Activated T-helper 17 cell treated with anti-CD3 and anti-CD28 coated beads, Interleukin-2, amount 50 U/mL, for 72 hours (primary cell): ENCODE data around the gene COL5A1. TPM values are rescaled to one million over a fixed set of nuclear protein-coding genes. Genes with fewer than 3 reads are reported as not detected.

Experiments
- ATAC-seq: fragments of 150-1000 bp; cut with Tn5 transposase; replicated peaks from 2 replicates; pipeline ENCODE4 v1.10.0; 2021; ENCODE audit warnings: mild to moderate bottlenecking, moderate library complexity
- H3K27ac Mint-ChIP-seq: one replicate; pipeline ENCODE4 v1.8.0; 2022; ENCODE audit warnings: mixed read lengths
- H3K27me3 Mint-ChIP-seq: one replicate; pipeline ENCODE4 v1.8.0; 2022; ENCODE audit warnings: mixed read lengths
- H3K36me3 Mint-ChIP-seq: one replicate; pipeline ENCODE4 v1.8.0; 2022; ENCODE audit warnings: low read depth, mild to moderate bottlenecking, mixed read lengths
- H3K4me1 Mint-ChIP-seq: one replicate; pipeline ENCODE4 v1.8.0; 2022; ENCODE audit warnings: mixed read lengths
- H3K4me3 Mint-ChIP-seq: one replicate; pipeline ENCODE4 v1.8.0; 2022; ENCODE audit warnings: mild to moderate bottlenecking, mixed read lengths
- H3K9me3 Mint-ChIP-seq: one replicate; pipeline ENCODE4 v1.8.0; 2022; ENCODE audit warnings: mixed read lengths
- total RNA-seq, 2 donors: library from RNA; stranded (reverse); gene quantifications; one replicate each; pipeline ENCODE4 v1.2.3, GENCODE V29; 2022

The COL5A1 gene
- total RNA-seq, 2 donors from 2014 or later = 0.50 to 1.3 TPM

DNA sequence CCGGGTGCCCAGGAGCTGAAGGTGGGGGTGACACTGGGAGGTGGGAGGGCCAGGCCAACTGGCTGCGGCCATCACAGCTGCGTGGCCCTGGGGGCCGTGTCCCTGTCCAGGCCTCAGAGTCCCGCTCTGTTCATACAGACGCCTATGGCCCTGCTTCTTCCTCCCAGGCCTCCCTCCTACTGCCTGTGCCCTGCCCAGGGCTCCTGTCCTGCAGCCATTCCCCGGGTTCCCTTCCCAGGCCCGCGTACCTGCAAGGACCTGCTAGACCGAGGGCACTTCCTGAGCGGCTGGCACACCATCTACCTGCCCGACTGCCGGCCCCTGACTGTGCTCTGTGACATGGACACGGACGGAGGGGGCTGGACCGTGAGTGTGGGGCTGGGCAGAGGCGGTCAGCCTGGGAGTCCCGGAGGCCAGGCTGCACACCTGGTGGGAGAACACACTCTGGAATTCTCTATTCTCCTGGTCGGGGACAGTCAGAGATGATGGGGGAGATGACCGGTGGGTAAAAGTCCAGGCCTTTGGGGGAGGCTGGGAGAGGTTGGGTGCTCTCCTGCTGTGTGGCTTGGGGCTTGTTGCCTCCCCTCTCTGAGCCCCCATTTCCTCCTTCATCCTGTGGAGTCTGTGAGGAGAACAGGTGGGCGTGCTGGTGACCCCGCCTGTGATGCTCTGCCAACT, 243.5 kb downstream of the COL5A1 start:
- Mint-ChIP-seq H3K4me3 (no peak overlapping the region), H3K4me1 (no peaks in the 10 kb centered on the region), H3K27ac (no peak overlapping the region), H3K27me3 (peaks cover 2% of the 10 kb centered on the region), H3K36me3 (no peaks in the 10 kb centered on the region), H3K9me3 (no peaks in the 10 kb centered on the region)
- ATAC-seq = no peak

DNA sequence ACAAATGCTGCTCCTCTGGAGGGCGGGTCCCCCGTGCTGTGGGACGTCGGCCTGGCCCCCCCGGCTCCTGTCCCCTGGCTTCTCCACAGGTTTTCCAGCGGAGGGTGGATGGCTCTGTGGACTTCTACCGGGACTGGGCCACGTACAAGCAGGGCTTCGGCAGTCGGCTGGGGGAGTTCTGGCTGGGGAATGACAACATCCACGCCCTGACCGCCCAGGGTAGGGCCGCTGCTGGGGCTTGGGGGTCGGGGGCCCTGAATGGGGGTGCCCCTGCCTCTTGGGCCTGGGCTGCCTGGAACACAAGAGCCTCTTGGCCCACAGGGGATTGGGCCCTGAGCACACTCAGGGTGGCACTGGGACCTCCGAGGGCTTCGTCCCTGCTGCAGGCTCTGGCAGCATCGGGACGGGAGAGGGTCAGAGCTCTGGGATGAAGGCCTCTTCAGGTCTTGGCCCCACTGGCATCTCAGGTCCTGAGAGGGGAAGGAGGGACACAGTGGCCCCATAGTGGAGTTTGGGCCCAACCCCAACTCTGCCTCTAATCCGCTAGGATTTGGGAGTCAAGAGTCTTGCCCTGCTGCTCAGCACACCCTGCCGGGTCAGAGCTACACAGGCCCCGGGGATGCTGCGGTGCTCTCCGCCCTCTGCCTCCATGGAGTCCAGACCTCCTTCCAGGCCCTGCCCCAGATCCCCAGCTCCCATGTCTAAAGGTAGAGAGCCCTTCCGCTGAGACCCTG, 244.2 kb downstream of the COL5A1 start:
- Mint-ChIP-seq H3K36me3 (no peaks in the 10 kb centered on the region), H3K27me3 (no peaks in the 10 kb centered on the region), H3K4me1 (no peaks in the 10 kb centered on the region), H3K4me3 (no peak overlapping the region), H3K27ac (no peak overlapping the region), H3K9me3 (no peaks in the 10 kb centered on the region)
- no peak for ATAC-seq

DNA sequence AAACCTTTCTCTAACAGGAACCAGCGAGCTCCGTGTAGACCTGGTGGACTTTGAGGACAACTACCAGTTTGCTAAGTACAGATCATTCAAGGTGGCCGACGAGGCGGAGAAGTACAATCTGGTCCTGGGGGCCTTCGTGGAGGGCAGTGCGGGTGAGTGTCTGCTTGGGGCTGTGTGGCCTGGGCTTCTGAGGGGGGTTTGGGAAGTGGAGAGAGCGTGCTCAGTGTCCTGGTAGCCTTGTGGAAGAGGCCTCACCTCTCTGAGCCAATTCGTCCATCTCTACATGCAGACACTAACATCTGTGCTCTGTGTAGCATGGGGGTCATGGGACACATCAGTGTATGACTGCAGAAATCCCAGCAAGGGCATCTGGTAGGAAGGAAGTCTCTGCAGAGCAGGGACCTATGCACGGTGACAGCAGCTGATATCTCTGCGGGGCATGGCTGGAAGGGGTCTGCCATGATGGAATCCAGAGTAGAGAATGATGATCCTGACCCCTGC, 244.9 kb downstream of the COL5A1 start:
- no peak overlapping the region for H3K4me3 Mint-ChIP-seq
- no peak for ATAC-seq

DNA sequence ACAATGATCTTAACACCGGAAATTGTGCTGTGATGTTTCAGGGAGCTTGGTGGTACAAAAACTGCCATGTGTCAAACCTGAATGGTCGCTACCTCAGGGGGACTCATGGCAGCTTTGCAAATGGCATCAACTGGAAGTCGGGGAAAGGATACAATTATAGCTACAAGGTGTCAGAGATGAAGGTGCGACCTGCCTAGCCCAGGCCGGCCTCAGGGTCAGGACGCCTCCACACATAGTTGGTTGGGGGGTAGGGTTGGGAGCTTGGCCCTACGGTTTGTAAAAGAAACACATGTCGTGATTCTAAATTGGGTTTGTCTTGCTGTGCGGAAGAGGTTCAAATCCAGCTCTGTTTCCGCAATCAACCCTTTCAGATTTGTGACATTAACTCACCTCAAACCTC, 245.6 kb downstream of the COL5A1 start:
- no peak for ATAC-seq
- H3K4me1 Mint-ChIP-seq = no peaks in the 10 kb centered on the region
- no peak overlapping the region for H3K4me3 Mint-ChIP-seq
- H3K36me3 Mint-ChIP-seq = no peaks in the 10 kb centered on the region
- peaks cover 4% of the 10 kb centered on the region for H3K27me3 Mint-ChIP-seq
- H3K9me3 Mint-ChIP-seq = no peaks in the 10 kb centered on the region
- H3K27ac Mint-ChIP-seq = no peak overlapping the region

More for the DNA sequence above, 244.9 kb downstream of the COL5A1 start:
- Mint-ChIP-seq H3K27ac (no peak overlapping the region), H3K27me3 (no peaks in the 10 kb centered on the region), H3K4me1 (no peaks in the 10 kb centered on the region), H3K36me3 (no peaks in the 10 kb centered on the region), H3K9me3 (no peaks in the 10 kb centered on the region)

DNA sequence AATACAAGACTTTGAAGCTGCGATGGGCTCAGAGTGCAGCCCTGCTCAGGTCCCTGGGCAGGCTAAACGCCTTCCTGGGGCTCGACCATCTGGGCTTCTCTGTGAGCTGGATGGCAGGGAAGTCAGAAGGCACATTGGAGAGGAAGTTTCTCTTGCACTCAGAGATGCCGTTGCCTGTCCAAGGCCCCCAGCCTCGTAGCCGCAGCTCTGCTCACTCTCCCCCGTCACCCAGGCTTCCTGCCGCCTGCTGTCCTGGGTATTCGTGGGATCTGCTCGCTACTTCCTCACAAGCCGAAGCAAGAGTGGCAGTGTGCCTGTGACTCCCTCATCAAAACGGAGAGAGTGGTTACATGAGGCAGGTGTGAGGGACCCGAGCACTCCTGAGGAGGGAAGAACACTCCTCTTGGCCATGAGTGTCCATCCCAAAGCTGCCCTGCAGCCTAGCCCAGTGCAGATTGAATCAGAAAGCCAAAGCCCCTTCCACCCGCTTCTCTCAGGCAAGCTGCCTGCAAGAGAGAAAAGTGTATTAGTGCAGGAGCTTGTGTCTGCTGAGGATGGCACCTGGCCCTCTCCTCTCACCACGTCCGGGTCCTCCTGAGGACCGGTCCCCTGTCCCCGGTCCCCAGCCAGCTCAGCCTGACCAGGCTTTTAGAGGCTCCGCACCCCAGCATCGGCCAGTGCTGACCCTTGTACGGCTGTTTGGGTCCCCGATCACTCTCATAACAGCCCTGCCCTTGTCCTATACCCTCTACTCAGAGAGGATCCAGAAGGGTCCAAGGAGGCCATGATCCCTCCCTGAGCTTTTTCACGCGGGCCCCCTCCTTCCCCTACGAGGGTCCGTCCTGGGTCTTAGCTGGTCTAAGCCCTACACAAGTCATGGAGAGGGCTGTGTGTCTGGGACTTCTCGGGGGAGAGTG, 246.3 kb downstream of the COL5A1 start:
- Mint-ChIP-seq H3K27me3 (peaks cover 9% of the 10 kb centered on the region), H3K36me3 (no peaks in the 10 kb centered on the region), H3K27ac (no peak overlapping the region), H3K4me3 (no peak overlapping the region), H3K9me3 (no peaks in the 10 kb centered on the region), H3K4me1 (no peaks in the 10 kb centered on the region)
- no peak for ATAC-seq

DNA sequence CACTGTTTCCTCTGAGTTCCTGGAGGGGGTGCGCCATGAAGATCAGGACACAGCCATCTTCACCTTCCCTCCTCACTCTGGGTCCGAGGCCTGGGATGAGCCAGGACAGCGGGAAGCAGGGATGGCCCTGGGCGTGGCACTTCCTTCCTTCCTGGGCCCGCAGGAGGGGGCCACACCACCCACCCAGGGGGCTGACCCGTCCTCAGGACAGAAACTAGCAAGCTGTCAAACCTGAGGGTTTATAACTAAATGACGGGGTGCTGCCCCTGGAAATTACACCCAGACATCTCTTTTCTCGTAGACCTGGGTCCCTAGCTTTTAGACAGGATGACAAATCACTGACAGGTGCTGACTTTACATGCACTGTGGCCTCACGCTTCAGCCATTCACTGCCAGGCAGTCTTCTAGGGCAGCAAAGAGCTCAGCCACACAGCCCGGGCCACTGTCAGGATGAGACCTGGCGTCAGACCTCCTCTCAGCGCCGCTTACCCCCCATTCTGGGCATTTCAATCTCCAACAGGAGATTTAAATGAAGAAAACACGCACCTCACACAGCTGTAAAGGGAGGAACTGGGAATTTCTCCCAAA, 247.1 kb downstream of the COL5A1 start:
- no peaks in the 10 kb centered on the region for H3K36me3 Mint-ChIP-seq
- H3K9me3 Mint-ChIP-seq = no peaks in the 10 kb centered on the region
- no peak overlapping the region for H3K4me3 Mint-ChIP-seq
- no peaks in the 10 kb centered on the region for H3K4me1 Mint-ChIP-seq
- H3K27me3 Mint-ChIP-seq = peaks cover 10% of the 10 kb centered on the region
- H3K27ac Mint-ChIP-seq = no peak overlapping the region
- ATAC-seq = no peak

DNA sequence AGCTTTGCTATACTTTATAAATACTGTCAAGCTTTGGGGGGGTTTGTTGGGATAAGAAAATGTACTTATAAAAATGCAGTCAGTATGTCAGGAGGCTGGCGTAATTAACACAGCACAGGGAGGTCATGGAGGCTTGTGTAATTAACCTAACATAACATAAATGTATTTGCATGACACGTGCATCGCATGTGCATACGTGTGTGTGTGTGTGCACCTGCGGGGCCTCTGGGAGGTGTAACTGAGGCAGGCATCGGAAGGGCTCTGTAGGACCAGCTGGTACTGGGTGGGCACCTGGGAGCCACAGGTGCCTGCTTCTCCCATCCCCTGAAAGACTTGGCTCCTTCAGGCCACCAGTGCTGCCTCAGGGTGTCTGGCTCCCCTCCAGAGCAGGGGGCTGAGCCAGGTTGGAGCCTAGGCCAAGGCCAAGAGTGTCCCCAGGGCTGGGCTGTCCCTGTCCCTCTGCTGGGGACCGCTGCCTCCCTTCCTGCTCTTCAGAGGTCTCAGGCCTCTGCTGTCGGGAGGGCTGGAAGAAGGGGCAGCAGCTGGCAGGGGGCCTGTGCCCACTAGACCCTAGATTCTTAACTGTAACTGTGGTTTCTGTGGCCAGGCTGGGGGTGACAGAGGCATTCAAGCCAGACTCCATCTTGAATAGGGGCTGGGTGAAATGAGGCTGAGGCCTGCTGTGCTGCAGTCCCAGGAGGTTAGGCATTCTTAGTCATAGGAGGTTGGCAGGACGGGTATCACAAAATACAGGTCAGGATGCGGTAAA, 248.0 kb downstream of the COL5A1 start:
- no peaks in the 10 kb centered on the region for H3K9me3 Mint-ChIP-seq
- no peaks in the 10 kb centered on the region for H3K4me1 Mint-ChIP-seq

DNA sequence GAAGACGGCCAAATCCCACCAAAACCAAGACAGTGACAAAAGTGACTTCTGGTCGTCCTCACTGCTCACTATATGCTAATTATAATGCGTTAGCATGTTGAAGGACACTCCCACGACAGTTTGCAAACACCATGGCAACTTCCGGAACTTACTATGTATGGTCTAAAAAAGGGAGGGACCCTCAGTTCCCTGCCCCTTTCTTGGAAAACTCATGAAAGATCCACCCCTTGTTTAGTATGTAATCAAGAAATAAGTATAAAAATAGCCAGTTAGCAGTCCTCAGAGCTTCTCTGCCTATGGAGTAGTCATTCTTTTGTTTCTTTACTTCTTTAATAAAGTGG, 248.5 kb downstream of the COL5A1 start:
- Mint-ChIP-seq H3K27me3 (peaks cover 14% of the 10 kb centered on the region), H3K4me3 (no peak overlapping the region), H3K27ac (no peak overlapping the region), H3K4me1 (no peaks in the 10 kb centered on the region), H3K36me3 (no peaks in the 10 kb centered on the region), H3K9me3 (no peaks in the 10 kb centered on the region)
- ATAC-seq = no peak

More for the DNA sequence above, 248.0 kb downstream of the COL5A1 start:
- peaks cover 13% of the 10 kb centered on the region for H3K27me3 Mint-ChIP-seq
- no peaks in the 10 kb centered on the region for H3K36me3 Mint-ChIP-seq
- no peak overlapping the region for H3K4me3 Mint-ChIP-seq
- H3K27ac Mint-ChIP-seq = no peak overlapping the region
- no peak for ATAC-seq

DNA sequence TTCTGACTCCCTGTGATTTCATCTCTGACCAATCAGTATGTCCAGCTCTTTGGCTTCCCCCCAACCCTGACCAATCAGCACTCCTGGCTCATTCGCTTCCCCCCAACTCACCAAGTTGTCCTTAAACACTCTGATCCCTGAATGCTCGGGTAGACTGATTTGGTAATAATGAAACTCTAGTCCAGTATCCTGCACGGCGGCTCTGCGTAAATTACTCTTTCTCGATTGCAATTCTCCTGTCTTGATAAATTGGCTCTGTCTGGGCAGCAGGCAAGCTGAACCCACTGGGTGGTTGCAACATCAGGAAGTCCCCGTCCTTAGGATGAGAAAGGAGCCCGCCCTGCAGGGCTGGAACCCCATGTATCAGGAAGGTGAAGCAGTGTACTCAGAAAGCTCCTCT, 249.4 kb downstream of the COL5A1 start:
- no peaks in the 10 kb centered on the region for H3K36me3 Mint-ChIP-seq
- H3K27me3 Mint-ChIP-seq = peaks cover 18% of the 10 kb centered on the region
- H3K27ac Mint-ChIP-seq = no peak overlapping the region
- no peaks in the 10 kb centered on the region for H3K9me3 Mint-ChIP-seq
- H3K4me1 Mint-ChIP-seq = no peaks in the 10 kb centered on the region
- no peak overlapping the region for H3K4me3 Mint-ChIP-seq
- no peak for ATAC-seq

DNA sequence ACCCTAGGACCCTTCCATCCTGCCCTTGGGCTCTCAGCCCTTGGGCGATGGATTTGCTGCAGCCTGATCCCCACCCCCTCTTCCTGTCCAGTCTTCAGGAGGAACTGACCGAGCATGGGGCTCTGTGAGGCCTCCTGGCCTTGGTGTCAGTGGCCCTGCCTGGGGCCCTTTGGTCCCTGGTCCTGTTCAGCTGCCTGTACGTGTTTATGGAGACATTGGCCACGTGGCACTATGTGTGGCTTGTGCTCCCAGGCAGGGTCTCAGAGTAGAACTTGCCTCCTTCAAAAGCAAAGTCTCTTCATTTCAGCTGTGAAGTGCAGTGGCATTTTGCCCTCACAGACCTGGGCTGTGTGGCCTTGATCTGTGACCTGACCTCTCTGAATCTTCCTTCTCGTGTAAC, 250.1 kb downstream of the COL5A1 start:
- peaks cover 18% of the 10 kb centered on the region for H3K27me3 Mint-ChIP-seq
- no peaks in the 10 kb centered on the region for H3K36me3 Mint-ChIP-seq
- no peaks in the 10 kb centered on the region for H3K9me3 Mint-ChIP-seq
- no peak overlapping the region for H3K27ac Mint-ChIP-seq
- no peak for ATAC-seq
- no peaks in the 10 kb centered on the region for H3K4me1 Mint-ChIP-seq
- no peak overlapping the region for H3K4me3 Mint-ChIP-seq

DNA sequence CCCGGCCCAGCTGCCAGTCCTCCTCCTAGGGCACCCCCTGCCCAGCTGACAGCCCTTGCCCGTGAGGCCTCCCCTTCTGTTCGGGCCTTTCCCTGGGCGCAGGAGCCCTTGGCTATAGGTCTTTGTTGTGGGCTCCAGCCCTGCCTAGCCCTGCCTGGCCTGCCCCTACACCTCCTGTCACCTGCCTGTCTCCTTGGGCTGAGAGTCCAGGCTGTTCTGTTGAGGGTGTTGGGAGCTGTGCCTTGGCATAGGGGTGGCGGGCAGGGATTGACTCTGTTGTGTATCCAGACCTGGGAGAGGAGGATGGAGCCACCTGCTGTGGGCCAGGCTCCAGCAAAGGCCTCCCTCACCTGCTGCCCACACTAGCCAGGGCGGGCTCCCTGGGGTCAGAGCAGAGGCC, 250.6 kb downstream of the COL5A1 start:
- ATAC-seq = no peak
- H3K4me1 Mint-ChIP-seq = no peaks in the 10 kb centered on the region
- H3K4me3 Mint-ChIP-seq = no peak overlapping the region
- no peaks in the 10 kb centered on the region for H3K36me3 Mint-ChIP-seq
- H3K9me3 Mint-ChIP-seq = no peaks in the 10 kb centered on the region
- no peak overlapping the region for H3K27ac Mint-ChIP-seq
- H3K27me3 Mint-ChIP-seq = peaks cover 20% of the 10 kb centered on the region

DNA sequence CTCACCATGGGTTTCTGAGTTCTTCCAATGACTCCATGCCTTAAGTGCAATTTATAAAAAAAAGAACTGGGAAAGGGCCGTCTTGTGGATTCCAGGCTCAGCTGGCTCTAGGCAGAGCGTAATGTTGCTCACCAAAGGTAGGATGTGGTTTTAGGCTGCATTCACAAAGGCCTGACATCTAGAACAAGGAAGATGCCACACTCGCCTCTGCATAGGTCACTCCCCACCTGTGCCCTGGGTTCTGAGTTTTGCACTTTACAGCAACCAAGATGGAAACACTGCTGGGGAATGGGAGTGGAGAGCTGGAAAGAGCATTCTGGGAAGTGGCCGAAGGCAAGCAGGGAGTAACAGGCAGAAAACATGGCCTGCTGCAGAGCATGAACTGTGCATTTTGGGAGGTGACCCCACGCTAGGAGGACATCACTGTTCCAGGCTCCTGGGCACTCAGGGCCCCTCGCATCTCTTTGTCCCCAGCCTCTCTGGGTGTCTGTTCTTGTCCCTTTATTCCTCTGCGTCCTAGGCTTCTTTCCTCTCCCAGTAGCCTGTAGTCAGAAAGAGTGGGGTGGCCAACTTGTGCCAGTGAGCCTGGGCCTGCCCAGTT, 251.3 kb downstream of the COL5A1 start:
- no peak overlapping the region for H3K4me3 Mint-ChIP-seq
- H3K27me3 Mint-ChIP-seq = peaks cover 22% of the 10 kb centered on the region
- H3K36me3 Mint-ChIP-seq = no peaks in the 10 kb centered on the region
- no peaks in the 10 kb centered on the region for H3K4me1 Mint-ChIP-seq
- H3K27ac Mint-ChIP-seq = no peak overlapping the region
- no peak for ATAC-seq
- no peaks in the 10 kb centered on the region for H3K9me3 Mint-ChIP-seq
